GM12892 (cell line): ENCODE results near the gene CRPPA.

ENCODE experiments used
- POLR2A ChIP-seq: IDR thresholded peaks from 2 replicates; pipeline ENCODE4 v1.6.1; 2011; ENCODE audit warnings: low read depth, low read length, control low read depth
- POLR2AphosphoS5 ChIP-seq: IDR thresholded peaks from 2 replicates; pipeline ENCODE4 v1.6.1; 2011; ENCODE audit warnings: low read depth, low read length, control low read depth
- TAF1 ChIP-seq: IDR thresholded peaks from 2 replicates; pipeline ENCODE4 v1.6.1; 2011; ENCODE audit warnings: low read depth, mild to moderate bottlenecking, control low read depth, low read length, borderline replicate concordance

DNA sequence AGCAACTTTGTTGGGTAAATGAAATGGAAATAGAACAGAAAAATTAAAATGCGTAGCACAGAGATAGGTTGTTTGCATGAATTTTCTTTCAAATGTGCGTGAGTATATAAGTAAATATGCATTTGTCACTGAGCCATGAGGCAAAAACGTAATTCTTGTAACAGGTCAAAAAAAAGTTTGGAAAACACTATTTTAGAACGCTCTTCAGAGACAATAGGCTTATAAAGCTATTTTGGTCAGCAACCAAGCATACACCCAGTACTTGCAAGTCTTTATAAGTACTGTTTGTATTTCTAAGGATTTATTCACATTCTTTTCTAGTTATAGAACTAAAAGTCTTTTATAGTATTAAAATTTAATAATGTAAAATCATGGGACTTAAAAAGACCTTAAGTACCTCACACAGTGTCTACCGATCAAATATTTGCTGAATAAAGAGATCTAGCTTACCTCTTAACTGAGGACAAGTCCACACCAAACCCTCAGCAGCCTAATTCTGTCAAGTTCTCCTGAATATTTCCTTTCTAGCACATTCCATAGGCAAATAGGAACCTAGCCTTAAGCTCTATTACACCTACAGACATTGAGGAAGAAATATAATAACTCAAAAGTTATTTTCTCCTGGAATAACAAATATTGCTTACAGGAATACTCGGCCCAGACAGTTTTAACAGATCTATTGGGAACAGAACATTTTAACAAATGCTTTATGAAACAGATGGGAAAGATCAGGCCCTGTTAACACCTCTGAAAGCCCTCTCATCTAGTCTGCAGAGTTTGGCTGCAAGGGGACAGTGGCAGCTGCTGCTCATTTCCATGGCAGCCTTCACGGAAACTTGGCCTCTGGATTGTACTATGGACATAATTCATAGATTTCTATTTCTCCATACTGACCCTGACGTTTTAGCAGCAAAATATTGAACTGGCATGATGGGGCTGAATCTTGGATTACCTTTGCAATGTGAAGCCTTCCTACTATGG lies 8.8 kb downstream of the CRPPA start:
- no peak for TF ChIP-seq POLR2A
- no peak for TF ChIP-seq POLR2AphosphoS5
- TF ChIP-seq TAF1 = no peak
